Testis (tissue), 3 donors: ENCODE data around the gene NTM. TPM values are rescaled to one million over a fixed set of nuclear protein-coding genes. Genes with fewer than 3 reads are reported as not detected.

Experiments
- DNase-seq: peaks from one replicate; pipeline ENCODE4 v3.0.0-alpha.2; 2019
- H3K27ac ChIP-seq, 2 donors: fragments of 200-600 bp; sonication (generic); one replicate each; pipeline ENCODE4 v1.5.1; 2019
- H3K27me3 ChIP-seq: fragments of 200-600 bp; sonication (generic); one replicate; pipeline ENCODE4 v1.5.1; 2019
- H3K36me3 ChIP-seq: fragments of 200-600 bp; sonication (generic); one replicate; pipeline ENCODE4 v1.5.1; 2017; ENCODE audit warnings: low read depth; ENCODE audit errors: missing control alignments
- H3K4me1 ChIP-seq: fragments of 200-600 bp; sonication (generic); one replicate; pipeline ENCODE4 v1.5.1; 2019
- H3K4me3 ChIP-seq, 2 donors: fragments of 200-600 bp; sonication (generic); one replicate each; pipeline ENCODE4 v1.5.1; 2017 to 2019
- H3K9me3 ChIP-seq: fragments of 200-600 bp; sonication (generic); one replicate; pipeline ENCODE4 v1.5.1; 2017
- CTCF ChIP-seq, 3 experiments: fragments of 450-650 bp in 2 of 3; fragments of 200-600 bp in 1 of 3; sonication (generic) in 1 of 3; IDR thresholded peaks; one replicate each; pipeline ENCODE4 v1.5.1; 2016 to 2019; ENCODE audit warnings: antibody characterized with exemption in 3 of 3, mild to moderate bottlenecking in 2 of 3, moderate library complexity in 1 of 3
- POLR2A ChIP-seq: fragments of 450-650 bp; IDR thresholded peaks from one replicate; pipeline ENCODE4 v1.6.1; 2017; ENCODE audit warnings: antibody characterized with exemption, mild to moderate bottlenecking, moderate library complexity
- WGBS, 2 donors: methylation state at CpG; one replicate each; pipeline ENCODE4 v1.1.5; 2018; 5-methylcytosine and 5-hydroxymethylcytosine counted together
- intact Hi-C: fragments of 100-400 bp; cut with DNase I; formaldehyde crosslinking; loops from one replicate; pipeline ENCODE4 v1.15.1; 2023; ENCODE audit warnings: low total_unique reads
- polyA plus RNA-seq: library from polyadenylated mRNA; stranded (reverse); fragments of 350-450 nt; fragmentation: Illumina TruSeq; extraction: RNeasy Lipid Tissue Mini Kit (QIAGEN cat#74804); gene quantifications from one replicate; pipeline ENCODE4 v1.2.3, GENCODE V29; 2014; ENCODE audit warnings: low read depth, low replicate concordance; ENCODE audit not compliant: insufficient read depth
- total RNA-seq, 2 donors: library from RNA; depleted of rRNA; stranded (reverse); fragments of >200 nt; gene quantifications; one replicate each; pipeline ENCODE4 v1.2.3, GENCODE V29; 2016

Gene NTM
- total and polyA plus RNA-seq, 3 donors from 2014 or later = 1.7 to 4.5 (median 1.8) TPM

DNA sequence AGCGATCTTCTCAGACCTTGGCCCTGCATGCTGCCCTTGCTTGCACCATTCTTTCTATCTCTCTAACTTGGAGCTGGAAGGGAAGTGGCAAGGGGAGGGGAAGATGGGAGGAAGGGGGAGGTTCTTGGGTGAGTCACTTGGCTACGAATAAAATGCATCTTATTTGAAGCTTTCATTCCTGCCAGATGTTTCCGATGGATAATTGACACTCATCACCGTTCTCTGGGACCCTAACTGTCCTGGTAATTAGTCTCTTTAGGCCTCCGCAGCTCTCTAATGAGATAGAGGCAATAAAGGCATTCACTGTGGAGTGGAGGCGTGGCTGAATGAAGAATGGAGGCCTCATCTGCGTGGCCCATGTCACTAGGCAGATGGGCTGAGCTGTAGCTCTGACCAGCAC is 960.1 kb downstream of the NTM start:
- H3K36me3 ChIP-seq = no peaks in the 10 kb centered on the region
- no peaks in the 10 kb centered on the region for H3K9me3 ChIP-seq
- DNase-seq = no peak
- no peak overlapping the region for H3K4me3 ChIP-seq
- H3K4me1 ChIP-seq = no peaks in the 10 kb centered on the region
- no peaks in the 10 kb centered on the region for H3K27me3 ChIP-seq
- TF ChIP-seq POLR2A = no peak
- TF ChIP-seq CTCF (IDR thresholded peaks at IDR 0.05) = no peak
- 47 to 54% methylated on average over 7 of the region's 7 CpGs for WGBS, 2 donors
- H3K27ac ChIP-seq = no peak overlapping the region
- intact Hi-C loops = no loop called here

DNA sequence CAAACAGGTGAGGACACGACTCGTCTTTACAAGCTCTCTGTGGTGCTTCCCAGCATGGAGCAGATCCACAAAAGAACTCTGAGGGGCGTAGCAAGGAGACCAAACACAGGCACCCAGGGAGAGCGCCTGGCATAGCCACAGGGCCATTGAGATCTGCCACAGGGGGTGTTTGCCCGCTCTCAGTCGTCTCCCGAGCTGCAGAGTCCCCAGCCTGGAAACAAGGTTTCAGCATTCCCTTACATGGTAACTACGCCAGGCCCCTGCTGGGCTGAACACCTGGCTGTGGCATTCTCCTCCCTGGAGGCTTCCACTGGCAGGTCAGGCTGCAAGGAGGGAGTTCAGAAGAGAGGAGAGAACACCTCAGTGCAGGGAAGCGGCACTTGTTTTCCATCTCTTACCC is 962.1 kb downstream of the NTM start:
- no peaks in the 10 kb centered on the region for H3K27me3 ChIP-seq
- TF ChIP-seq CTCF (IDR thresholded peaks at IDR 0.05) (no peak), POLR2A (no peak)
- no peaks in the 10 kb centered on the region for H3K36me3 ChIP-seq
- 75 to 78% methylated on average over 9 of the region's 9 CpGs for WGBS, 2 donors
- H3K27ac ChIP-seq = no peak overlapping the region
- no peak overlapping the region for H3K4me3 ChIP-seq
- H3K4me1 ChIP-seq = no peaks in the 10 kb centered on the region
- intact Hi-C loops = no loop called here
- DNase-seq = no peak
- no peaks in the 10 kb centered on the region for H3K9me3 ChIP-seq

GRCh38 chr11:132334769-132335280 is 964.4 kb downstream of the NTM start:
- H3K36me3 ChIP-seq = no peaks in the 10 kb centered on the region
- H3K27ac ChIP-seq = no peak overlapping the region
- no peak overlapping the region for H3K4me3 ChIP-seq
- WGBS, 2 donors = 88 to 94% methylated on average over 9 to 15 of the region's 15 CpGs
- TF ChIP-seq POLR2A = no peak
- H3K4me1 ChIP-seq = no peaks in the 10 kb centered on the region
- H3K9me3 ChIP-seq = no peaks in the 10 kb centered on the region
- intact Hi-C loops = no loop called here
- no peaks in the 10 kb centered on the region for H3K27me3 ChIP-seq
- DNase-seq = no peak

- DNase-seq = no peak
Observed at GRCh38 chr11:132335311-132335710, 964.9 kb downstream of the NTM start.

DNA sequence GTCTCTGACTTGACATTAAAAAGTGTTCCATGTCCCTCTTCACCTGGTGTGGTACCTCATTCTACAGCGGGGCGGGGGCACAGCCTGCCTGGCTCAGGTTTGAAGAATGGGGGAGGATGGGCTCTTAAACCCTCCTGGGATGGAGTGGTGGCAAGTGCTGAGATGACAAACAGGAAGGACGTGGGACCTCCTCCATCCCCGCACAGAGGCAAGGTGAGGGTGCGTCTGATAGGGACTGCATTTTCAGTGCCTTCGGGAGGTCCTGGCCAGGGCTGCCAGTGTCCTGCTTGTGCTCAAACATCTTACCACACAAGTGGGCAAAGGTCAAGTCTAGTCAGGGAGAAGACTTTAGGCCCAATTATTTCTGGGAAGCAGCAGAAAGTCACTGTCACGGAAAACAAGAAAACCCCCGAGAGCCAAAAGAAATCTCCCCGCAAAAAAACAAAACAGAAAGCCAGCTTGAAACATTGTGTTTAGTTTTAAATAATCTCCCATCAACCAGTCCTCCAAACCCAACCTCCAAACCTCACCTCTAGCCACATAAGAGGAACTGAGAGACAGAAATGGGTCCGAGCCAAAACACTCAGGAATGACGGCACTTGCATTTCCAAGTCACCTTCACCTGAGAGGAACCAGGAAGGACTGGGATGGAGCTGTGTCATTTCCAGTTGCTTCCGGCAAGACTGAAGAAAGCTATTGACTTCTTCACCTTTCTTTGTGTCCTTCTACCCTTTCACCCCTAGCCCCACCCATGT is 966.5 kb downstream of the NTM start:
- intact Hi-C loops = no loop called here
- no peaks in the 10 kb centered on the region for H3K36me3 ChIP-seq
- no peaks in the 10 kb centered on the region for H3K27me3 ChIP-seq
- WGBS, 2 donors = 82 to 91% methylated on average over 12 of the region's 12 CpGs
- no peaks in the 10 kb centered on the region for H3K9me3 ChIP-seq
- no peak overlapping the region for H3K27ac ChIP-seq
- TF ChIP-seq POLR2A (no peak), CTCF (IDR thresholded peaks at IDR 0.05) (no peak)
- no peak overlapping the region for H3K4me3 ChIP-seq
- H3K4me1 ChIP-seq = no peaks in the 10 kb centered on the region
- DNase-seq = no peak

More at GRCh38 chr11:132335311-132335710, 964.9 kb downstream of the NTM start:
- Histone ChIP-seq H3K27ac (no peak overlapping the region), H3K4me1 (no peaks in the 10 kb centered on the region), H3K36me3 (no peaks in the 10 kb centered on the region), H3K27me3 (no peaks in the 10 kb centered on the region), H3K4me3 (no peak overlapping the region), H3K9me3 (no peaks in the 10 kb centered on the region)
- intact Hi-C loops = no loop called here
- 82 to 93% methylated on average over 14 of the region's 14 CpGs for WGBS, 2 donors
- TF ChIP-seq CTCF (IDR thresholded peaks at IDR 0.05) = no peak
- TF ChIP-seq POLR2A = no peak
